ENCODE results near the gene DST. TPM values are rescaled to one million over a fixed set of nuclear protein-coding genes. Genes with fewer than 3 reads are reported as not detected.

DST gene
- total and polyA plus RNA-seq, 2 donors (not counting 1 experiment from before 2014, with no cell fraction given): 1.5 to 1.9 TPM

DNA sequence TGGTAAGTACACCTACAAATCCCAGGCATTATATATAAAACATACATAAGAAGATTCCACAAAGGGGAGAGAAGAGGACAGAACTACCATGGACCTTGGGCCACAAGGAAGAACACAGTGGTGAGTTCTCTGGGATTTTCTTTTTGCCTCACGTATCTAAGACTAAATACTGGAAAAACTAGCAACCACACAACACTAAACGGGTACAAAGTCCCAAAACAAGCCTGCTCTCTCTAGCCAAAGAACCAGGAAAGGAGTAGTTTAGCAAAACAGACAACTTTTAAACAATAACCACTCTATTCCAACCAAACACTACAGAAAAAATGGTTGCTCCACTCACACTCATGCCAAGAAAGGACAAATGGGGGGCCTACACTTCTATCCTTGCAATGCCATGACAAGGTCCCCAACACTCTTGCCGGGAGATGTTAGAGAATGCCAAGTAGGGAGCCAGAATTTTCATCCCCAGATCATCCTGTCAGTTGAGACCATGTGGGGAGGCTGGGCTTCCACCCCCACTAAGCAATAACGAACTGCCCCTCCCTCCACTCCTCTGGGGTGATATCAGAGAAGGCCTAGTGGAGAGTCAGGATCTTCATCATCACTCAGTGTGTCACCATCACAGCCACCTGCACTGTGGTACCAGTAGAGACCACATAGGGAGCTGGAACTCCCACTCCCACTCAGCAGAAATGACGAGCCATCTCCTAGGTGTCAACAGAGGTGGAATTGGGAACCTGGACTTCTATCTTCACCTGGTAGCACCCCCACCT is 123.5 kb downstream of the DST start:
- H2AFZ ChIP-seq (ENCODE audit: insufficient read depth, low read depth, low read length, poor library complexity, severe bottlenecking): no peak overlapping the region
- ChIA-PET CTCF (no interaction called here), POLR2A (no interaction called here)
- 78% methylated on average over 3 of the region's 5 CpGs for WGBS (ENCODE audit: insufficient coverage)
- H3K9me3 ChIP-seq (ENCODE audit: control extremely low read depth in 1 of 3, control insufficient read depth in 2 of 3, insufficient read depth in 1 of 3, low read length in 2 of 3): no peaks in the 10 kb centered on the region
- H3K27ac ChIP-seq (ENCODE audit: low read length in 2 of 2): no peak overlapping the region
- H3K4me2 ChIP-seq (replicated peaks; ENCODE audit: low read depth, low read length, poor library complexity, severe bottlenecking): no peak overlapping the region
- no peaks in the 10 kb centered on the region for H3K27me3 Mint-ChIP-seq
- H3K9me3 Mint-ChIP-seq (ENCODE audit: insufficient read depth): peaks cover 5% of the 10 kb centered on the region
- H3K4me1 Mint-ChIP-seq: no peaks in the 10 kb centered on the region
- ATAC-seq (ENCODE audit: low read depth) (no peak), DNase-seq (no peak)
- intact Hi-C loops (cut with micrococcal nuclease): no loop called here
- no peak overlapping the region for H3K4me3 ChIP-seq (ENCODE audit: control extremely low read depth in 1 of 5, extremely low read depth in 1 of 5, insufficient read depth in 1 of 5, low read depth in 2 of 5, low read length in 4 of 5)
- H3K27ac Mint-ChIP-seq: no peak overlapping the region
- H3K9ac ChIP-seq (ENCODE audit: low read length): no peak overlapping the region
- H3K4me1 ChIP-seq (ENCODE audit: control insufficient read depth in 2 of 2, insufficient read depth in 2 of 2, low read length in 2 of 2): no peaks in the 10 kb centered on the region
- no peaks in the 10 kb centered on the region for H3K27me3 ChIP-seq (replicated peaks in 1 of 4; ENCODE audit: control extremely low read depth in 1 of 4, control insufficient read depth in 3 of 4, insufficient read depth in 4 of 4, low read length in 3 of 4)
- H3K36me3 ChIP-seq (replicated peaks in 1 of 2; ENCODE audit: control extremely low read depth in 1 of 2, control insufficient read depth in 1 of 2, extremely low read depth in 1 of 2, insufficient read depth in 2 of 2, low read length in 1 of 2): no peaks in the 10 kb centered on the region
- no peaks in the 10 kb centered on the region for H3K79me2 ChIP-seq (ENCODE audit: control insufficient read depth, insufficient read depth, low read length)
- no peak overlapping the region for H3K4me3 Mint-ChIP-seq
- TF ChIP-seq, protein P1, sequence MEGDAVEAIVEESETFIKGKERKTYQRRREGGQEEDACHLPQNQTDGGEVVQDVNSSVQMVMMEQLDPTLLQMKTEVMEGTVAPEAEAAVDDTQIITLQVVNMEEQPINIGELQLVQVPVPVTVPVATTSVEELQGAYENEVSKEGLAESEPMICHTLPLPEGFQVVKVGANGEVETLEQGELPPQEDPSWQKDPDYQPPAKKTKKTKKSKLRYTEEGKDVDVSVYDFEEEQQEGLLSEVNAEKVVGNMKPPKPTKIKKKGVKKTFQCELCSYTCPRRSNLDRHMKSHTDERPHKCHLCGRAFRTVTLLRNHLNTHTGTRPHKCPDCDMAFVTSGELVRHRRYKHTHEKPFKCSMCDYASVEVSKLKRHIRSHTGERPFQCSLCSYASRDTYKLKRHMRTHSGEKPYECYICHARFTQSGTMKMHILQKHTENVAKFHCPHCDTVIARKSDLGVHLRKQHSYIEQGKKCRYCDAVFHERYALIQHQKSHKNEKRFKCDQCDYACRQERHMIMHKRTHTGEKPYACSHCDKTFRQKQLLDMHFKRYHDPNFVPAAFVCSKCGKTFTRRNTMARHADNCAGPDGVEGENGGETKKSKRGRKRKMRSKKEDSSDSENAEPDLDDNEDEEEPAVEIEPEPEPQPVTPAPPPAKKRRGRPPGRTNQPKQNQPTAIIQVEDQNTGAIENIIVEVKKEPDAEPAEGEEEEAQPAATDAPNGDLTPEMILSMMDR (IDR thresholded peaks at IDR 0.05): no peak
- no peak for TF ChIP-seq EZH2 (IDR thresholded peaks at IDR 0.05; ENCODE audit: borderline replicate concordance, insufficient read depth, low read depth, low read length, poor library complexity, severe bottlenecking)
- H4K20me1 ChIP-seq (ENCODE audit: control insufficient read depth, insufficient read depth, low read length, poor library complexity, severe bottlenecking): no peaks in the 10 kb centered on the region

DNA sequence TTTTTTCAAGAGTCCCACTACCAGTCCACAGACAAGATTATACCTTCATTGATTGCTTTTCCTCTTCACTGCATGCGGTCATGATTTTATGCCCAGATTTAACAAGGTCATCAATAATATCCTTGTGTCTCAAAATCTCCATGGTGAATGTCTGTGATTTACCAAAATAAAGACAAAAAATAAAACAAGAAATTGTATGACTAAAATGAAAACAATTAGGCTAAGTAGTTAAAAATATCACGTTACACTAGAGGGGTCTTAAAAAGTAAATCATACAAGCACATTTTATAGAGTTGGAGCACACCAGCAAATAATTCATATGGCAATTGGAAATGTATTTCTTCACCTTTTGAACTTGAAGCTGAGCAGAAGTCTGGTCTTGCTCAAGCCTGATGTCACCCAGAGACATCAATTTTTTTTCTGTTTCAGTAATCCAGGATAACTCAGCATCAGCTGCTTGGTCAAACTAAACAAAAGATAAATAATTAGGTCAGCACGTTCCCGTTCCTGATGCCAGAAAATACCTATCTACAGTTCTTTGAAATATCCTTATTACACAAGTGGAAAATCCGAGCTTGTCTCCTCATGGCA is 125.4 kb downstream of the DST start:
- ChIA-PET CTCF (no interaction called here), POLR2A (no interaction called here)
- Histone ChIP-seq H2AFZ (ENCODE audit: insufficient read depth, low read depth, low read length, poor library complexity, severe bottlenecking) (no peak overlapping the region), H3K36me3 (replicated peaks in 1 of 2; ENCODE audit: control extremely low read depth in 1 of 2, control insufficient read depth in 1 of 2, extremely low read depth in 1 of 2, insufficient read depth in 2 of 2, low read length in 1 of 2) (no peaks in the 10 kb centered on the region), H3K27ac (ENCODE audit: low read length in 2 of 2) (no peak overlapping the region), H3K9ac (ENCODE audit: low read length) (no peak overlapping the region), H3K9me3 (ENCODE audit: control extremely low read depth in 1 of 3, control insufficient read depth in 2 of 3, insufficient read depth in 1 of 3, low read length in 2 of 3) (no peaks in the 10 kb centered on the region), H3K4me1 (ENCODE audit: control insufficient read depth in 2 of 2, insufficient read depth in 2 of 2, low read length in 2 of 2) (no peaks in the 10 kb centered on the region), H3K27me3 (replicated peaks in 1 of 4; ENCODE audit: control extremely low read depth in 1 of 4, control insufficient read depth in 3 of 4, insufficient read depth in 4 of 4, low read length in 3 of 4) (no peaks in the 10 kb centered on the region), H3K79me2 (ENCODE audit: control insufficient read depth, insufficient read depth, low read length) (no peaks in the 10 kb centered on the region), H3K4me2 (replicated peaks; ENCODE audit: low read depth, low read length, poor library complexity, severe bottlenecking) (no peak overlapping the region), H4K20me1 (ENCODE audit: control insufficient read depth, insufficient read depth, low read length, poor library complexity, severe bottlenecking) (no peaks in the 10 kb centered on the region), H3K4me3 (ENCODE audit: control extremely low read depth in 1 of 5, extremely low read depth in 1 of 5, insufficient read depth in 1 of 5, low read depth in 2 of 5, low read length in 4 of 5) (no peak overlapping the region)
- H3K4me1 Mint-ChIP-seq: no peaks in the 10 kb centered on the region
- intact Hi-C loops (cut with micrococcal nuclease): no loop called here
- ATAC-seq (ENCODE audit: low read depth): no peak
- H3K4me3 Mint-ChIP-seq: no peak overlapping the region
- TF ChIP-seq, protein P1 (IDR thresholded peaks at IDR 0.05): no peak
- no peak for TF ChIP-seq EZH2 (IDR thresholded peaks at IDR 0.05; ENCODE audit: borderline replicate concordance, insufficient read depth, low read depth, low read length, poor library complexity, severe bottlenecking)
- no peaks in the 10 kb centered on the region for H3K27me3 Mint-ChIP-seq
- DNase-seq: no peak
- 87% methylated on average over 3 of the region's 5 CpGs for WGBS (ENCODE audit: insufficient coverage)
- no peak overlapping the region for H3K27ac Mint-ChIP-seq
- H3K9me3 Mint-ChIP-seq (ENCODE audit: insufficient read depth): peaks cover 5% of the 10 kb centered on the region

Measured in B cell (primary cell).